Activated naive CD8-positive, alpha-beta T cell (primary cell): ENCODE measurements around the gene MCU.
"Not testable (repeated sequence)": the region's sequence is repeated elsewhere in the genome, so short reads cannot be mapped to it uniquely, and the experiment has no call there.

ENCODE experiments used
- H3K27ac Mint-ChIP-seq: one replicate; pipeline ENCODE4 v1.8.0; 2021; ENCODE audit warnings: mixed read lengths
- H3K27me3 Mint-ChIP-seq: one replicate; pipeline ENCODE4 v1.8.0; 2021; ENCODE audit warnings: mixed read lengths
- H3K36me3 Mint-ChIP-seq: one replicate; pipeline ENCODE4 v1.8.0; 2021; ENCODE audit warnings: mixed read lengths
- H3K4me1 Mint-ChIP-seq: one replicate; pipeline ENCODE4 v1.8.0; 2021; ENCODE audit warnings: low read depth, mixed read lengths
- H3K4me3 Mint-ChIP-seq: one replicate; pipeline ENCODE4 v1.8.0; 2021; ENCODE audit warnings: mild to moderate bottlenecking, mixed read lengths
- H3K9me3 Mint-ChIP-seq: one replicate; pipeline ENCODE4 v1.8.0; 2021; ENCODE audit warnings: low read depth, mixed read lengths

The MCU gene

DNA sequence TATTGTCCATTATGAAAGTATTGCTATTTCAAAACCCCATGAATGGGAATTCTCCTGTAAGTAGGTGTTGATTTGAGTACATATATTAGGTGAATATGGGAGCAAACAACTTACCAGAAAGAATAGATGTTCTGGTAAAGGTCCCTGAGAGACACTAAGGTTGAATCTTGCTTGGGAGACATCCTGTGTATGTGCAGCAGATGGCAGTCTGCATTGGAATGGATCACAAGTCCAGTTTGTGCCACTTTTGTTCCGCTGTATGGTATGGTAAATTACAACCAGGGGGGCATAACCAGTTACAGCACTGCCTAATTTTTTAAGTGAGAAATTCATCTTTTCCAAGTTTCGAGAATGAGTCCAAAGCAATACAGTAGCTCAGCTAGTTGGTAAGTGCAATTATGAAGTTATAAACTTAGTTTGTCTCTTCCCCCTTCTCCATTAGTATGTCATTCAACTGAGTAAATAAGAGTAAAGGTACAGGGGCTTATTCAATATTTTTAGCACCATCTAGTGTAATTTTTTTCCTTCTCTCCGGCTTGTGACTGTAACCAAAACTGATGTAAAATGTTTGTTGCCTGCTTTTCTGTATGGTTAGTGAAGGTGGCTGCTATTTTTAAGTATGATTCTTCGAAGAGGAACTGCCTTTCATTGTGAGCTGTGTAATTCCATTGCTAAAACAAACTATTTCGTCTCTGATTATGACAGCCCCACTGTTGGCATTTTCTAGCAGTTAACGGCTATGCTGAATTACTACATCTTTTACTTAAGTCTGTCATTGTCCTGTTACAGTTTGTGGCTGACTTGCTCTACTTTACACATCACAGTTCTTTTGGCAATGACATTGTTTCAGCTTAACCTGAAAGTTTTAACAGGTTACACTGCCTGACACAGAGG is 2.8 kb downstream of the MCU start:
- peaks cover 35% of the 10 kb centered on the region for H3K4me1 Mint-ChIP-seq
- no peaks in the 10 kb centered on the region for H3K36me3 Mint-ChIP-seq
- peak overlapping the region; percentile 24 for H3K27ac Mint-ChIP-seq
- H3K9me3 Mint-ChIP-seq, result no peaks in the 10 kb centered on the region
- no peaks in the 10 kb centered on the region for H3K27me3 Mint-ChIP-seq
- peak overlapping the region; percentile 27 for H3K4me3 Mint-ChIP-seq

DNA sequence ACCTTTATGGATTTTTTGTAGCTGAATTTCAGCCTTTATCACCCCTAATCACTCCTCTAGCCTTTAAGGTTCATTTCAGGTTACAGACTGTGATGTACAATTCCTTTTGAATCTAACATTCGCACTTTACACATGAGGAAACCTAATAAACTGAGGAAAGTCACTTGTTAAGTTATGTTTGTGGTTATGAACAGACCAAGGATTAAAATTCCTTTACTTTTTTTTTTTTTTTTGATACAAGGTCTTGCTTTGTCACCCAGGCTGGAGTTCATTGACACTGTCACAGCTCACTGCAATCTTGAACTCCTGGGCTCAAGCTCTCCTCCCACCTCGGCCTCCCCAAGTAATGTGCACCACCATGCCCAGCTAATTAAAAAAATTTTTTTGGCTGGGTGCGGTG is 3.6 kb downstream of the MCU start:
- Mint-ChIP-seq H3K27ac (no peak overlapping the region), H3K9me3 (no peaks in the 10 kb centered on the region), H3K4me1 (peaks cover 33% of the 10 kb centered on the region), H3K27me3 (no peaks in the 10 kb centered on the region), H3K36me3 (no peaks in the 10 kb centered on the region), H3K4me3 (no peak overlapping the region)

DNA sequence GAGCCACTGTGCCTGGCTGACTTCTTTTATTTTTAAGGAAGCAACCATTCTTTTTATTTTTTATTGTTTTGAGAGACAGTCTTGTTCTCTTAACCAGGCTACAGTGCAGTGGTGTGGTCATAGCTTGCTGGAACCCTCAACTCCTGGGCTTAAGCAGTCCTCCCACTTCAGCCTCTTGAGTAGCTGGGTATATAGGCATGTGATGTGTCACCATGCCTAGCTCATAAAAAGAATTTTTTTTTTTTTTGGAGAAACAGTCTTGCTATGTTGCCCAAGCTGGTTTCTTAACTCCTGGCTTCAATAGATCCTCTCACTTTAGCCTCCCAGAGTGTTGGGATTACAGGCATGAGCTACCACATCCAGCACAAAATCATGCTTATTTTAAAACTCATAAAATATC is 5.8 kb downstream of the MCU start:
- Mint-ChIP-seq H3K4me1 (peaks cover 31% of the 10 kb centered on the region), H3K4me3 (no peak overlapping the region), H3K27me3 (no peaks in the 10 kb centered on the region), H3K9me3 (no peaks in the 10 kb centered on the region), H3K36me3 (no peaks in the 10 kb centered on the region), H3K27ac (no peak overlapping the region)

DNA sequence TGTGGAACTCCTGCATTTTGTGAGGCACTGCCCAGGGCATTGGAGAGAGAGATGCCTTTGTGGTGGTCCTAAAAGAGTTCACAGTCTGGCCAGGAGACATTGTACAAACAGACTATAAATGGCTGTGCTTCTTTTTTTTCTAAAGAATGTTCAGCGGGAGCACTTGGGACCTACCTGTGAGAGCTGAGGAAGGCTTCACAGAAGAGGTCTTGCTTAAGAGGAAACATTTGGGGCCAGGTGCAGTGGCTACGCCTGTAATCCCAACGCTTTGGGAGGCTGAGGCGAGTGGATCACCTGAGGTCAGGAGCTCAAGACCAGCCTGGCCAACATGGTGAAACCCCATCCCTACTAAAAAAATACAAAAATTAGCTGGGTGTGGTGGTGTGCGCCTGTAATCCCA is 10.5 kb downstream of the MCU start:
- H3K36me3 Mint-ChIP-seq, result not testable (repeated sequence)

DNA sequence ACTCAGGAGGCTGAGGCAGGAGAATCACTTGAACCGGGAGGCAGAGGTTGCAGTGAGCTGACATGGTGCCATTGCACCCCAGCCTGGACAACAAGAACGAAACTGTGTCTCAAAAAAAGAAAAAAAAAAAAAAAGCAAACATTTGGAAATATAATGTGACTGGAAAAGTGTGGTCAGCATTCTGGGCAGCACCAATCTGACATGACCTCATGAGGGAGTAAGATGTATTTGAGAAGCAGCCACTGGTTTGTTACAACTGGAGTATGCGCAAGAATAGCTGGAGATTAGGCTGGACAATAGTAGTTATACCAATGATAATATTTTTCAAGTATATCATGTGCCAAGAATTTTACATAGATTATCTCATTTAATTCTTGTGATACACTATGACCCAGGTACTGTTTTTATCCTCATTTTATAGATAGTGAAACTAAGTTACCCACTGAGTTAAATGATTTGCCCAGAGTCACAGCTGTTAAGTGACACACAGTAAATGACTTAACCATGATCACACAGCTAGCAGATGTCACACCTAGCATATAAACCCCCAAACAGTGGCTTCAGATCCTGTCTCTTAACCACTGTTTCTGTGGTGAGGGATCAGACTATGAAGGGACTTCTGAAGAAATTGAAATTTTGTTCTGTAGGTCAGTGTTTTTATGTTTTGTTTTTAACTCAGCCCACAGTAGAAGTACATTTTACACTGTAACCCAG is 11.1 kb downstream of the MCU start:
- peaks cover 14% of the 10 kb centered on the region for H3K4me1 Mint-ChIP-seq
- H3K4me3 Mint-ChIP-seq, result no peak overlapping the region
- no peaks in the 10 kb centered on the region for H3K27me3 Mint-ChIP-seq
- H3K27ac Mint-ChIP-seq, result no peak overlapping the region
- H3K36me3 Mint-ChIP-seq, result no peaks in the 10 kb centered on the region
- no peaks in the 10 kb centered on the region for H3K9me3 Mint-ChIP-seq

More for the DNA sequence above, 10.5 kb downstream of the MCU start:
- not testable (repeated sequence) for H3K4me3 Mint-ChIP-seq, H3K9me3 Mint-ChIP-seq, H3K27ac Mint-ChIP-seq, H3K27me3 Mint-ChIP-seq
- H3K4me1 Mint-ChIP-seq, result peaks cover 14% of the 10 kb centered on the region

DNA sequence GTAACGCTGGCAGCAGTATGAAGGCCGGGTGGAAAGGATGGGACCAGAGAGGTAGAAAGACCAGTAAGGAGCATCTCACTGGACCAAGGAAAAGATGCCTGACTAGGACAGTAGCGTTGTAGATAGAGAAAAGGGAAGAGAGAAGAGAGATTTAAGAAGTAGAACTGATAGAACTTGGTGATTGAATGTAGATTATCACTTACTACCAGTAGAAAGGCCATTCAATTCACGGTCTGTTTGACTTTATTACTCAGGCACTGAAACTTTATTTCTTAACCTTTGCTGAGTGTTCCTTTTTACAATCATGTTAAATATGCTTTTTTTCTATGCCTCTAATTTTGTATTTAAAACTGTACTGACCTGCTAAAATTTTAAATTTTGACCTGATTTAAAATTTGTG is 12.2 kb downstream of the MCU start:
- H3K27ac Mint-ChIP-seq, result no peak overlapping the region
- no peak overlapping the region for H3K4me3 Mint-ChIP-seq
- no peaks in the 10 kb centered on the region for H3K9me3 Mint-ChIP-seq
- H3K36me3 Mint-ChIP-seq, result no peaks in the 10 kb centered on the region
- H3K4me1 Mint-ChIP-seq, result peaks cover 14% of the 10 kb centered on the region
- no peaks in the 10 kb centered on the region for H3K27me3 Mint-ChIP-seq

DNA sequence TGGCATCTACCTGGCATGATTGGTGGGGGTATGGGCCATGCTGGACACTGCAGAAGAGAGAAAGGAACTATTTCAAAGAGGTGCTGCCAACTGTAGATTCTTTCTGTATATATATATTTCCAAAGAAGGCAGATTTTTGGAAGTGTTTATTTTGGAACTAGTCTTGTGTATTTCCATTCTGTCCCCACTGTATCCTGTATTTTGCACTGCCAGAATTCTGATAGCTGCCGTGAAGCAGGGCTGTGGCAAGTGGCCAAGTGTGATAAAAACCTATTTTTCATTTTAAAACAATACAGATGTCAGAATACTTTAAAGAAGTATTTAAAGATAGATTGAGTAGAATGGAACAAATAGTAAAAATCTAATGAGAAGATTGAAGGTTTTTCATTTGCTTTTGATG is 17.1 kb downstream of the MCU start:
- Mint-ChIP-seq H3K4me1 (peaks cover 4% of the 10 kb centered on the region), H3K36me3 (peaks cover 4% of the 10 kb centered on the region), H3K27ac (no peak overlapping the region), H3K9me3 (no peaks in the 10 kb centered on the region), H3K27me3 (no peaks in the 10 kb centered on the region), H3K4me3 (no peak overlapping the region)

DNA sequence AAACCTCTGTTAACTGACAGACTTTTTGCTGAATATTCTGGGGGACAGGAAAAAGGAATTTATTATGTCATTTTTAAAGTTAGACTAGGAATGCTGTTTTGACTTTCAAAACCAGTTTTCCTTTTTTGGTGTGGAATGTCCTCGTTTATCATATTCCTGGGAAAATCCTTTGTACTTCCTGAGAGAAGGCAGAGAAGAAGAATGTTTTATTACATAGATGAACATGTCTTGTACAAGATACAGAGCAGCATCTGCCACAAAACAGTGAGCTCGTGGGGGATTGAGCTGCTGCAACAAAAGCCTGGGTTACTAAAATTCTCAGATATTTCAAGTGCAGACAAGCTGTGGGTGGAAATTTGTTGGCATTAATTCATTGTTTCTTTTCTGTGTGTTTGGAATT is 20.2 kb downstream of the MCU start:
- peaks cover 10% of the 10 kb centered on the region for H3K36me3 Mint-ChIP-seq

DNA sequence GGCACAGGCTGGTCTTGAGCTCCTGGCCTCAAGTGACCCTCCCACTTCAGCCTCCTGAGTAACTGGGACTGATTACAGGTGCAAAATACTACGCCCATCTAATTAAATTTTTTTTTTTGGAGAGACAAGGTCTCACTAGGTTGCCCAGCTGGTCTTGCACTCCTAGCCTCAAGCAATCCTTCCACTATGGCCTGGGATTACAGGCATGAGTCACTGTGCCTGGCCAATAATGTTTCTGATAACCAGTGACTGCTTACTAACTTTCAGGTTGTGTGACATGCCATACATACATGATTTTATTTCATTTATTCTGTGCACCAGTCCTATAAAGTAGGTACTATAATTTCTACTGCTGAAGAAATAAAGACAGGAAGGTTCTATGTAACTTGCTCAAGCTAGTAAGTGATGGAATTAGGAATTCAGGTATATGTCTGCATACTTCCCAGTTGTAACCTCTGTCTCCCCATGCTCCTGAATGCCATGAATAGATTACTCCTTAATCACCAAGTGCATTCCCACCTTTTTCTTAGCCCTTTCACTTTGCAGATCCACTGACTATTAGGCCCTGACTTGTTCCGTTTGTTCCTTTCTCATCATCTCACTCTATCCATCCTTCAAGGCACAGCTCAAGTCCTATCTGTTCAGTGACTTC is 28.1 kb downstream of the MCU start:
- Mint-ChIP-seq H3K36me3 (peaks cover 22% of the 10 kb centered on the region), H3K4me3 (no peak overlapping the region), H3K27me3 (no peaks in the 10 kb centered on the region), H3K4me1 (no peaks in the 10 kb centered on the region), H3K9me3 (no peaks in the 10 kb centered on the region), H3K27ac (no peak overlapping the region)

More for the DNA sequence above, 20.2 kb downstream of the MCU start:
- peaks cover 3% of the 10 kb centered on the region for H3K4me1 Mint-ChIP-seq
- H3K27me3 Mint-ChIP-seq, result no peaks in the 10 kb centered on the region
- no peaks in the 10 kb centered on the region for H3K9me3 Mint-ChIP-seq
- no peak overlapping the region for H3K4me3 Mint-ChIP-seq
- H3K27ac Mint-ChIP-seq, result no peak overlapping the region

DNA sequence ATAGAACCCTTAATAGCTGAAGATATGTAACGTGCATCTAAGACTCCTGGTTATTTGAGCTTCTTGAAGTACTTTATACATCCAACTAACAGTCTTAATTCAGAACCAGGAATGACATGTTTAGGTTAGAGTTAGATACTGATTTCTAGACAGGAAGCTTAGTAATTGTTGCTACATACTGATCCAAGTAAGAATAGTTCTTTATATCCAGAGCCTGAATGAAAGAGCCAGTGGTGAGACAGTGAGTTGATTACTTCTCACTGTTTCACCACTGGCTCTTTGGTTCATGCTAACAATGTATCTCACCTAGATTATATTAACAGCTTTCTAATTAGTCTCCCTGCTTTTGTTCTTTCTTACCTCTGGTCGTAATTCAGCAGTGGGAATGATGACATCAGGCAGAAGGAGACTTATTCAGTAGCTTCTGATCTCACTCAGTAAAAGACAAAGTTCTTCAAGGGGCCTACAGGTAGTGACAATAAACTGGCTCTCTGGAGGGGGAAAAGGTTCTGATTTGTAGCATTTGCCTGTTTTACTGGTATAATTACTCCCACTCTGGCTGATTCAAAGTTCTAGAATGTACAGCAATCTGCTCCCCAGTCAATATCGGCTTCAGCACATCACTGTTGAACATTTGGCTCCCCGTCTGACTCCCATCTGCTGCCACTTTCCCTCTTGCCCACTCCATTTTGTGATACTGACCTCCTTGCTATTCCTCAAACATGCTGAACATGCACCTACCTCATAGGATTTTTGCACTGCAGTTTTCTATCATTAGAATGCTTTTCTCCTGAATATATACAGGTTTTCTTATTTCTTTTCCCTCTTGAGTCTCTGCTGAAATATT is 29.1 kb downstream of the MCU start:
- Mint-ChIP-seq H3K36me3 (peaks cover 16% of the 10 kb centered on the region), H3K4me1 (no peaks in the 10 kb centered on the region), H3K27me3 (no peaks in the 10 kb centered on the region), H3K9me3 (no peaks in the 10 kb centered on the region), H3K4me3 (no peak overlapping the region), H3K27ac (no peak overlapping the region)

DNA sequence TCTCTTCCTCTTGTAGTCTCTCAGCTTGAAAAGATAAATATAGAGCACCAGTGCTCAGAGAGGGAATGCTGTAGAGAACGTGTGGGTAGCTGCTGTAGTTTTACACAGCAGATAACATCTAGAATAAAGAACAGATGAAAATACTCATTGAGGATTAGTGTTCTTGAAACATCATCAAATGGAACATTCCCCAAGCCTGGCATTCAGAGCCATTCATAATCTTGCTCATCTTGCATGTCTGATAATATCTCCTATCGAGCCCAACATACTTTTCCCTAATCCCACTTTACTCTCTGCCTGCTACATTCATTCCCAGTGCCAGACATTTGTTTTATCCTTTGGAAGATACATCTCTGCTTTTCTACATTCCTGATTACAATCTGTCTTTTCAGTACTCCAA is 35.2 kb downstream of the MCU start:
- H3K4me3 Mint-ChIP-seq, result no peak overlapping the region
- no peak overlapping the region for H3K27ac Mint-ChIP-seq
- H3K27me3 Mint-ChIP-seq, result no peaks in the 10 kb centered on the region
- peaks cover 2% of the 10 kb centered on the region for H3K36me3 Mint-ChIP-seq
- peaks cover 18% of the 10 kb centered on the region for H3K4me1 Mint-ChIP-seq
- H3K9me3 Mint-ChIP-seq, result no peaks in the 10 kb centered on the region

DNA sequence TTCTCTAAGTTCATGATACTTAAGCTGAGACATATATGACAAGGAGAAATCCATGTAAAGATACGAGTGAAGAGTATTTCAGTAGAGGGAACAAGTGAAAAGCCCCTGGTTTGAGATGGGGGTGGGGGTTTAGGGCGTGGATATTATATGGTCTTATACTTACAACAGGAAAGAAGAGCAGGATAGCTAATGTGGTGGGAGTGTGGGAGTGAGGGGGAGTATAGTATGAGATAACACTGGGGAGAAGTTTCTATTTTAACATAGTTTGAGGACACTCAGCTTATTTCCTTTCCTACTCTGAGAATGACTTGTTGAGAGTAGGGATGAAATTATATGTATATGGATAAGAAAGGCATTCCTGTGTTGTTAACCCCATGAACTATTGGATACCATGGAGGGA is 36.5 kb downstream of the MCU start:
- H3K4me3 Mint-ChIP-seq, result no peak overlapping the region
- peaks cover 18% of the 10 kb centered on the region for H3K4me1 Mint-ChIP-seq
- H3K27ac Mint-ChIP-seq, result no peak overlapping the region
- H3K9me3 Mint-ChIP-seq, result no peaks in the 10 kb centered on the region
- H3K27me3 Mint-ChIP-seq, result no peaks in the 10 kb centered on the region
- peaks cover 2% of the 10 kb centered on the region for H3K36me3 Mint-ChIP-seq

DNA sequence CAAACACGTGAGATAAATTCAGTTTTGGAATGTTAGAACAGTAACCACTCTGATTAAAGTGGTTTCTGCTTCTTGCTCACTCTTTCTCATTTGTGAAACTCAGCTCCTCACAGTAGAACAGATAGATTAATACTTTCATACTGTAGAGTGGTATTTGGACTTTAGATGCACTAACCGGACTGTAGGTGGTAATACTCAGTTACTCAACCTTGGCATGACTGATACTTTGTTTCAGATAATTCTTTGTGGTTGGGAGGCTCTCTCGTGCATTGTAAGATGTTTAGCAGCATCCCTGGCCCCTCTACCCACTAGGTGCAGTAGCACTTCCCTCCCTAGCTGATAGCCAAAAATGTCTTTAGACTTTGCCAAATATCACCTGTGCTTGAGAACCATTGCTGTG is 37.6 kb downstream of the MCU start:
- Mint-ChIP-seq H3K9me3 (no peaks in the 10 kb centered on the region), H3K27me3 (no peaks in the 10 kb centered on the region), H3K4me3 (no peak overlapping the region), H3K4me1 (peaks cover 18% of the 10 kb centered on the region), H3K36me3 (peaks cover 1% of the 10 kb centered on the region), H3K27ac (no peak overlapping the region)

DNA sequence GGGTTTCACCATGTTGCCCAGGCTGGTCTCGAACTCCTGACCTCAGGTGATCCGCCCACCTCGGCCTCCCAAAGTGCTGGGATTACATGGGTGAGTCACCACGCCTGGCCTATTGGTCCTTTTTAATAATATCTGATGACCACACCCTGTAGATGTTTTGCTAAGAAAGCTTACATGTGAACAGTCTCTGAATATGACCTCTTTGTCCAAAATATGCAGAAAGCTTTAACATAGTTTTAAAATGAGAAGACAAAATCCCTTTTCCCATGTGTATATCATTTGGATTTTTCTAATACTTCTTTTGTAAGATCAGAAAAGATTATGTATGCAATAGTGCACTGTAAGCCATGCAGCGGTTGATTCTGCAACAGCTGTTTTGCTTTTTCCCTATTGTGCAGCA is 38.5 kb downstream of the MCU start:
- H3K27ac Mint-ChIP-seq, result no peak overlapping the region
- no peaks in the 10 kb centered on the region for H3K9me3 Mint-ChIP-seq
- no peak overlapping the region for H3K4me3 Mint-ChIP-seq
- no peaks in the 10 kb centered on the region for H3K27me3 Mint-ChIP-seq
- no peaks in the 10 kb centered on the region for H3K36me3 Mint-ChIP-seq
- H3K4me1 Mint-ChIP-seq, result peaks cover 18% of the 10 kb centered on the region
